ENCODE data around the gene PGBD5. TPM values are rescaled to one million over a fixed set of nuclear protein-coding genes. Genes with fewer than 3 reads are reported as not detected.

The PGBD5 gene
- total RNA-seq, 5 donors from 2014 or later (not counting 1 experiment from before 2014, with no cell fraction given): 0.03 to 0.09 (median 0.09) TPM; not detected in 2

DNA sequence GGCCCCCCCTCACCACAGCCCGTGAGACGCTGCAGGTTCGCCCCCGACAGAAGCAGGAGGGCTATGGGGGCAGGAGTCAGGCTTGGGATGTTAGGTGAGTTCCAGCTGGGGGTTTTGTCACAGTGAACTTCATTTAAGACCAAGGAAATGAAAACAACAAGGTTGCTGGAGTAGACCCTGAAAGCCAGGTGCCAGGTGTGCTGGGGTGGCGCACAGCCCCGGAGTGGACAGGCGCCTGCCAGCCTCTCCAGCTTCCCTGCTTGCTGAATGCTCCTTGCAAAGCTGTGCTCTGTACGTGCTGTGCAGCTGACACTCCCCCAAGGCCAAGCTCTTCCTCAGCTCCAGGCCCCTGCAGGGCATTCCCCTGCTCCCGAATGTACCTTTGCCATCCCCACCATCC lies 102.4 kb downstream of the PGBD5 start:
- DNase-seq (no peak), ATAC-seq (replicated peaks in 1 of 4) (no peak)
- Histone ChIP-seq H3K4me1 (ENCODE audit: control insufficient read depth in 1 of 2, extremely low read depth in 1 of 2, insufficient read depth in 2 of 2, low read length in 2 of 2) (no peaks in the 10 kb centered on the region), H3K36me3 (ENCODE audit: control insufficient read depth in 2 of 2, extremely low read depth in 1 of 2, insufficient read depth in 1 of 2, low read length in 1 of 2) (no peaks in the 10 kb centered on the region), H3K27ac (ENCODE audit: low read length) (no peak overlapping the region), H3K27me3 (replicated peaks in 1 of 2; ENCODE audit: control insufficient read depth in 2 of 2, extremely low read depth in 1 of 2, insufficient read depth in 2 of 2, low read length in 1 of 2) (peaks cover 0 to 15% of the 10 kb centered on the region in 2 experiments), H3K9me3 (no peaks in the 10 kb centered on the region), H3K4me3 (ENCODE audit: control insufficient read depth in 1 of 2, extremely low read depth in 1 of 2, low read length in 1 of 2) (no peak overlapping the region)
- H3K27me3 Mint-ChIP-seq: peaks cover 4 to 16% of the 10 kb centered on the region in 2 donors
- no peak overlapping the region for H3K27ac Mint-ChIP-seq
- H3K9me3 Mint-ChIP-seq: no peaks in the 10 kb centered on the region
- peaks cover 0 to 6% (median 4%) of the 10 kb centered on the region in 3 donors for H3K4me1 Mint-ChIP-seq
- no peaks in the 10 kb centered on the region for H3K36me3 Mint-ChIP-seq
- ChIA-PET CTCF (no interaction called here), POLR2A (no interaction called here)
- 91% methylated on average over 5 of the region's 9 CpGs for WGBS (ENCODE audit: insufficient coverage)
- no peak overlapping the region for H3K4me3 Mint-ChIP-seq

GRCh38 chr1:230322967-230323547 lies 103.1 kb downstream of the PGBD5 start:
- Histone ChIP-seq H3K4me3 (ENCODE audit: control insufficient read depth in 1 of 2, extremely low read depth in 1 of 2, low read length in 1 of 2) (no peak overlapping the region), H3K27ac (ENCODE audit: low read length) (no peak overlapping the region), H3K4me1 (ENCODE audit: control insufficient read depth in 1 of 2, extremely low read depth in 1 of 2, insufficient read depth in 2 of 2, low read length in 2 of 2) (no peaks in the 10 kb centered on the region), H3K9me3 (no peaks in the 10 kb centered on the region), H3K27me3 (replicated peaks in 1 of 2; ENCODE audit: control insufficient read depth in 2 of 2, extremely low read depth in 1 of 2, insufficient read depth in 2 of 2, low read length in 1 of 2) (peaks cover 0 to 15% of the 10 kb centered on the region in 2 experiments), H3K36me3 (ENCODE audit: control insufficient read depth in 2 of 2, extremely low read depth in 1 of 2, insufficient read depth in 1 of 2, low read length in 1 of 2) (no peaks in the 10 kb centered on the region)
- ChIA-PET POLR2A (no interaction called here), CTCF (no interaction called here)
- no peaks in the 10 kb centered on the region for H3K36me3 Mint-ChIP-seq
- peaks cover under 1 to 16% of the 10 kb centered on the region in 2 donors for H3K27me3 Mint-ChIP-seq
- WGBS (ENCODE audit: insufficient coverage): 86% methylated on average over 16 of the region's 23 CpGs
- no peak overlapping the region for H3K27ac Mint-ChIP-seq
- ATAC-seq (replicated peaks in 1 of 4): no peak
- no peak overlapping the region for H3K4me3 Mint-ChIP-seq
- no peak for DNase-seq
- H3K9me3 Mint-ChIP-seq: no peaks in the 10 kb centered on the region
- H3K4me1 Mint-ChIP-seq: peaks cover 0 to 4% (median 1%) of the 10 kb centered on the region in 3 donors

- CTCF ChIA-PET: no interaction called here
- DNase-seq (no peak), ATAC-seq (replicated peaks in 1 of 4) (no peak)
- H3K9me3 ChIP-seq: no peaks in the 10 kb centered on the region
- H3K27me3 ChIP-seq (replicated peaks in 1 of 2; ENCODE audit: control insufficient read depth in 2 of 2, extremely low read depth in 1 of 2, insufficient read depth in 2 of 2, low read length in 1 of 2): peaks cover 0 to 9% of the 10 kb centered on the region in 2 experiments
- no peaks in the 10 kb centered on the region for H3K4me1 ChIP-seq (ENCODE audit: control insufficient read depth in 1 of 2, extremely low read depth in 1 of 2, insufficient read depth in 2 of 2, low read length in 2 of 2)
- Mint-ChIP-seq H3K4me1 (no peaks in the 10 kb centered on the region), H3K27me3 (peaks cover 0 to 11% of the 10 kb centered on the region in 2 donors), H3K27ac (no peak overlapping the region), H3K4me3 (no peak overlapping the region), H3K36me3 (no peaks in the 10 kb centered on the region), H3K9me3 (no peaks in the 10 kb centered on the region)
- POLR2A ChIA-PET: no interaction called here
- WGBS (ENCODE audit: insufficient coverage): 89% methylated on average over 5 of the region's 15 CpGs
- H3K36me3 ChIP-seq (ENCODE audit: control insufficient read depth in 2 of 2, extremely low read depth in 1 of 2, insufficient read depth in 1 of 2, low read length in 1 of 2): no peaks in the 10 kb centered on the region
- H3K4me3 ChIP-seq (ENCODE audit: control insufficient read depth in 1 of 2, extremely low read depth in 1 of 2, low read length in 1 of 2): no peak overlapping the region
- H3K27ac ChIP-seq (ENCODE audit: low read length): no peak overlapping the region
Measured at GRCh38 chr1:230322421-230322756, 103.7 kb downstream of the PGBD5 start.

- Histone ChIP-seq H3K36me3 (ENCODE audit: control insufficient read depth in 2 of 2, extremely low read depth in 1 of 2, insufficient read depth in 1 of 2, low read length in 1 of 2) (no peaks in the 10 kb centered on the region), H3K27me3 (replicated peaks in 1 of 2; ENCODE audit: control insufficient read depth in 2 of 2, extremely low read depth in 1 of 2, insufficient read depth in 2 of 2, low read length in 1 of 2) (peaks cover 0 to 6% of the 10 kb centered on the region in 2 experiments), H3K27ac (ENCODE audit: low read length) (no peak overlapping the region), H3K4me3 (ENCODE audit: control insufficient read depth in 1 of 2, extremely low read depth in 1 of 2, low read length in 1 of 2) (no peak overlapping the region), H3K9me3 (no peaks in the 10 kb centered on the region), H3K4me1 (ENCODE audit: control insufficient read depth in 1 of 2, extremely low read depth in 1 of 2, insufficient read depth in 2 of 2, low read length in 2 of 2) (no peaks in the 10 kb centered on the region)
- ATAC-seq (replicated peaks in 1 of 4) (no peak), DNase-seq (no peak)
- H3K27me3 Mint-ChIP-seq: peaks cover 0 to 10% of the 10 kb centered on the region in 2 donors
- no peaks in the 10 kb centered on the region for H3K9me3 Mint-ChIP-seq
- no peak overlapping the region for H3K4me3 Mint-ChIP-seq
- H3K4me1 Mint-ChIP-seq: no peaks in the 10 kb centered on the region
- no peaks in the 10 kb centered on the region for H3K36me3 Mint-ChIP-seq
- H3K27ac Mint-ChIP-seq: no peak overlapping the region
- ChIA-PET POLR2A (no interaction called here), CTCF (no interaction called here)
- 81% methylated on average over 16 of the region's 18 CpGs for WGBS (ENCODE audit: insufficient coverage)
Measured at GRCh38 chr1:230321741-230322420, 104.3 kb downstream of the PGBD5 start.

DNA sequence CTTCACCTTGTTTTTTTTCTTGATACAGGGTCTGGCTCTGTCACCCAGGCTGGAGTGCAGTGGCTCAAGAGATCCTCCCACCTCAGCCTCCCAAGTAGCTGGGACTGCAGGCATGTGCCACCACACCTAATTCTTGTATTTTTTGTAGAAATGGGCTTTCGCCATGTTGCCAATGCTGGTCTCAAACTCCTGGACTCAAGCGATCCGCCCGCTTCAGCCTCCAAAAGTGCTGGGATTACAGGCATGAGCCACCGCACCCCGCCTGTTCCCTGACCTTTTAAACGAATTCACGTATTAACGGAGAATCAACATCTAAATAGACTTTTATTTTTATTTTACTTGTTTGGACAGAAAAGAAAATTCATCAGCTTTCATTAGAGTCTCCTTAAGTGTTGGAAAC lies 104.8 kb downstream of the PGBD5 start:
- DNase-seq (no peak), ATAC-seq (replicated peaks in 1 of 4) (no peak)
- Mint-ChIP-seq H3K27ac (no peak overlapping the region), H3K27me3 (peaks cover 0 to 7% of the 10 kb centered on the region in 2 donors), H3K36me3 (no peaks in the 10 kb centered on the region), H3K4me1 (no peaks in the 10 kb centered on the region), H3K9me3 (no peaks in the 10 kb centered on the region), H3K4me3 (no peak overlapping the region)
- no peaks in the 10 kb centered on the region for H3K9me3 ChIP-seq
- H3K4me1 ChIP-seq (ENCODE audit: control insufficient read depth in 1 of 2, extremely low read depth in 1 of 2, insufficient read depth in 2 of 2, low read length in 2 of 2): no peaks in the 10 kb centered on the region
- ChIA-PET POLR2A (no interaction called here), CTCF (no interaction called here)
- peaks cover 0 to 2% of the 10 kb centered on the region in 2 experiments for H3K27me3 ChIP-seq (replicated peaks in 1 of 2; ENCODE audit: control insufficient read depth in 2 of 2, extremely low read depth in 1 of 2, insufficient read depth in 2 of 2, low read length in 1 of 2)
- 100% methylated on average over 3 of the region's 9 CpGs for WGBS (ENCODE audit: insufficient coverage)
- H3K27ac ChIP-seq (ENCODE audit: low read length): no peak overlapping the region
- no peak overlapping the region for H3K4me3 ChIP-seq (ENCODE audit: control insufficient read depth in 1 of 2, extremely low read depth in 1 of 2, low read length in 1 of 2)
- no peaks in the 10 kb centered on the region for H3K36me3 ChIP-seq (ENCODE audit: control insufficient read depth in 2 of 2, extremely low read depth in 1 of 2, insufficient read depth in 1 of 2, low read length in 1 of 2)

- no peaks in the 10 kb centered on the region for H3K36me3 ChIP-seq (ENCODE audit: control insufficient read depth in 2 of 2, extremely low read depth in 1 of 2, insufficient read depth in 1 of 2, low read length in 1 of 2)
- ChIA-PET POLR2A (no interaction called here), CTCF (no interaction called here)
- H3K9me3 Mint-ChIP-seq: no peaks in the 10 kb centered on the region
- no peak overlapping the region for H3K4me3 Mint-ChIP-seq
- no peak overlapping the region for H3K4me3 ChIP-seq (ENCODE audit: control insufficient read depth in 1 of 2, extremely low read depth in 1 of 2, low read length in 1 of 2)
- DNase-seq (no peak), ATAC-seq (replicated peaks in 1 of 4) (no peak)
- H3K27me3 ChIP-seq (replicated peaks in 1 of 2; ENCODE audit: control insufficient read depth in 2 of 2, extremely low read depth in 1 of 2, insufficient read depth in 2 of 2, low read length in 1 of 2): peaks cover 0 to 2% of the 10 kb centered on the region in 2 experiments
- H3K27ac ChIP-seq (ENCODE audit: low read length): no peak overlapping the region
- no peaks in the 10 kb centered on the region for H3K36me3 Mint-ChIP-seq
- 60% methylated on average over 4 of the region's 4 CpGs for WGBS (ENCODE audit: insufficient coverage)
- peaks cover 0 to 7% of the 10 kb centered on the region in 2 donors for H3K27me3 Mint-ChIP-seq
- no peaks in the 10 kb centered on the region for H3K4me1 ChIP-seq (ENCODE audit: control insufficient read depth in 1 of 2, extremely low read depth in 1 of 2, insufficient read depth in 2 of 2, low read length in 2 of 2)
- H3K27ac Mint-ChIP-seq: no peak overlapping the region
- no peaks in the 10 kb centered on the region for H3K4me1 Mint-ChIP-seq
- no peaks in the 10 kb centered on the region for H3K9me3 ChIP-seq
Measured at GRCh38 chr1:230320804-230321203, 105.3 kb downstream of the PGBD5 start.

All from T-cell (primary cell).